K562 (cell line): ENCODE results near the gene SMIM29. TPM values are rescaled to one million over a fixed set of nuclear protein-coding genes. Genes with fewer than 3 reads are reported as not detected.

Experiments used
- CAMTA2 ChIP-seq: fragments of 250-450 bp; sonication (Bioruptor Pico); conservative IDR thresholded peaks from 2 replicates; pipeline ENCODE4 v1.5.1; 2022
- COPS2 ChIP-seq: fragments of 450-650 bp; conservative IDR thresholded peaks from 2 replicates; pipeline ENCODE4 v1.6.1; 2016; ENCODE audit warnings: mild to moderate bottlenecking, moderate library complexity
- GATA2 ChIP-seq: sonication (generic); formaldehyde crosslinking; IDR thresholded peaks from 2 replicates; pipeline ENCODE4 v1.4.0; 2020; ENCODE audit warnings: mild to moderate bottlenecking, missing genetic modification reagents
- HMG20A ChIP-seq: fragments of 450-650 bp; formaldehyde crosslinking; conservative IDR thresholded peaks from 2 replicates; pipeline ENCODE4 v1.4.0; 2020; ENCODE audit warnings: mild to moderate bottlenecking, mixed read lengths
- MBD1 ChIP-seq: fragments of 250-450 bp; sonication (Bioruptor Pico); IDR thresholded peaks from 2 replicates; pipeline ENCODE4 v1.8.0; 2022; ENCODE audit warnings: inconsistent platforms
- NFRKB ChIP-seq: fragments of 450-650 bp; IDR thresholded peaks from 2 replicates; pipeline ENCODE4 v1.6.1; 2016; ENCODE audit warnings: low read depth
- SFPQ ChIP-seq: fragments of 200-400 bp; formaldehyde crosslinking; IDR thresholded peaks from 2 replicates; pipeline ENCODE4 v1.6.1; 2017; ENCODE audit warnings: mild to moderate bottlenecking, low read depth, low read length, moderate library complexity
- TAL1 ChIP-seq: fragments of 450-650 bp; IDR thresholded peaks from 2 replicates; pipeline ENCODE4 v1.6.1; 2016; ENCODE audit warnings: mild to moderate bottlenecking
- ZBTB5 ChIP-seq: fragments of 450-650 bp; IDR thresholded peaks from 2 replicates; pipeline ENCODE4 v1.6.1; 2017; ENCODE audit warnings: antibody characterized with exemption
- ZNF239 ChIP-seq: fragments of 250-450 bp; sonication (Bioruptor Pico); IDR thresholded peaks from 2 replicates; pipeline ENCODE4 v1.4.0; 2020; ENCODE audit warnings: mild to moderate bottlenecking
- ZNF384 ChIP-seq: IDR thresholded peaks from 2 replicates; pipeline ENCODE4 v1.6.1; 2012; ENCODE audit warnings: low read depth, low read length, improper control_type of control experiment
- polyA plus RNA-seq, 8 experiments: library from polyadenylated mRNA; depleted of rRNA in 4 of 8; stranded (reverse) in 5 of 8; unstranded in 3 of 8; fragments of >200 nt; fragmentation: Nextera tagmentation in 2 of 8; fragmentation: Illumina TruSeq in 1 of 8; extraction: Ambion mirVana in 2 of 8; extraction: Trizol in 1 of 8; gene quantifications; 2 replicates each; pipeline versions ENCODE4 v1.2.1 to v1.2.3, GENCODE V29; 2011 to 2014; ENCODE audit warnings: inconsistent platforms in 1 of 8, missing spikeins in 1 of 8
- total RNA-seq, 7 experiments: library from RNA; depleted of rRNA in 6 of 7; stranded (reverse); fragments of >200 nt in 6 of 7; fragmentation: Illumina TruSeq in 2 of 7; extraction: Trizol in 2 of 7; gene quantifications; 2 replicates each; pipeline versions ENCODE4 v1.2.1 to v1.2.3, GENCODE V29; 2011 to 2021; ENCODE audit warnings: low replicate concordance in 1 of 7
- TF ChIP-seq, protein P1 (sequence below): fragments of 450-650 bp; IDR thresholded peaks from 2 replicates; pipeline ENCODE4 v1.6.1; 2016; ENCODE audit warnings: low read depth

The SMIM29 gene
- total and polyA plus RNA-seq, 9 of the 15 experiments (the other 6 are each of a cell fraction or from before 2014, with no cell fraction given), result 6.5 to 36.7 (median 20.9) TPM

GRCh38 chr6:34276881-34277762, 28.3 kb upstream of the SMIM29 start (continued):
- TF ChIP-seq MBD1 (CRISPR knock-in tag) (no peak), ZNF384 (no peak), TAL1 (peak; percentile 64), COPS2 (no peak), GATA2 (CRISPR knock-in tag) (peak; percentile 87), ZNF239 (CRISPR knock-in tag) (no peak), HMG20A (CRISPR knock-in tag) (no peak), NFRKB (peak; percentile 62), ZBTB5 (no peak), SFPQ (no peak), CAMTA2 (0 out of 2 replicates have a peak, but pooled peaks have one; percentile 29)
- TF ChIP-seq, protein P1, sequence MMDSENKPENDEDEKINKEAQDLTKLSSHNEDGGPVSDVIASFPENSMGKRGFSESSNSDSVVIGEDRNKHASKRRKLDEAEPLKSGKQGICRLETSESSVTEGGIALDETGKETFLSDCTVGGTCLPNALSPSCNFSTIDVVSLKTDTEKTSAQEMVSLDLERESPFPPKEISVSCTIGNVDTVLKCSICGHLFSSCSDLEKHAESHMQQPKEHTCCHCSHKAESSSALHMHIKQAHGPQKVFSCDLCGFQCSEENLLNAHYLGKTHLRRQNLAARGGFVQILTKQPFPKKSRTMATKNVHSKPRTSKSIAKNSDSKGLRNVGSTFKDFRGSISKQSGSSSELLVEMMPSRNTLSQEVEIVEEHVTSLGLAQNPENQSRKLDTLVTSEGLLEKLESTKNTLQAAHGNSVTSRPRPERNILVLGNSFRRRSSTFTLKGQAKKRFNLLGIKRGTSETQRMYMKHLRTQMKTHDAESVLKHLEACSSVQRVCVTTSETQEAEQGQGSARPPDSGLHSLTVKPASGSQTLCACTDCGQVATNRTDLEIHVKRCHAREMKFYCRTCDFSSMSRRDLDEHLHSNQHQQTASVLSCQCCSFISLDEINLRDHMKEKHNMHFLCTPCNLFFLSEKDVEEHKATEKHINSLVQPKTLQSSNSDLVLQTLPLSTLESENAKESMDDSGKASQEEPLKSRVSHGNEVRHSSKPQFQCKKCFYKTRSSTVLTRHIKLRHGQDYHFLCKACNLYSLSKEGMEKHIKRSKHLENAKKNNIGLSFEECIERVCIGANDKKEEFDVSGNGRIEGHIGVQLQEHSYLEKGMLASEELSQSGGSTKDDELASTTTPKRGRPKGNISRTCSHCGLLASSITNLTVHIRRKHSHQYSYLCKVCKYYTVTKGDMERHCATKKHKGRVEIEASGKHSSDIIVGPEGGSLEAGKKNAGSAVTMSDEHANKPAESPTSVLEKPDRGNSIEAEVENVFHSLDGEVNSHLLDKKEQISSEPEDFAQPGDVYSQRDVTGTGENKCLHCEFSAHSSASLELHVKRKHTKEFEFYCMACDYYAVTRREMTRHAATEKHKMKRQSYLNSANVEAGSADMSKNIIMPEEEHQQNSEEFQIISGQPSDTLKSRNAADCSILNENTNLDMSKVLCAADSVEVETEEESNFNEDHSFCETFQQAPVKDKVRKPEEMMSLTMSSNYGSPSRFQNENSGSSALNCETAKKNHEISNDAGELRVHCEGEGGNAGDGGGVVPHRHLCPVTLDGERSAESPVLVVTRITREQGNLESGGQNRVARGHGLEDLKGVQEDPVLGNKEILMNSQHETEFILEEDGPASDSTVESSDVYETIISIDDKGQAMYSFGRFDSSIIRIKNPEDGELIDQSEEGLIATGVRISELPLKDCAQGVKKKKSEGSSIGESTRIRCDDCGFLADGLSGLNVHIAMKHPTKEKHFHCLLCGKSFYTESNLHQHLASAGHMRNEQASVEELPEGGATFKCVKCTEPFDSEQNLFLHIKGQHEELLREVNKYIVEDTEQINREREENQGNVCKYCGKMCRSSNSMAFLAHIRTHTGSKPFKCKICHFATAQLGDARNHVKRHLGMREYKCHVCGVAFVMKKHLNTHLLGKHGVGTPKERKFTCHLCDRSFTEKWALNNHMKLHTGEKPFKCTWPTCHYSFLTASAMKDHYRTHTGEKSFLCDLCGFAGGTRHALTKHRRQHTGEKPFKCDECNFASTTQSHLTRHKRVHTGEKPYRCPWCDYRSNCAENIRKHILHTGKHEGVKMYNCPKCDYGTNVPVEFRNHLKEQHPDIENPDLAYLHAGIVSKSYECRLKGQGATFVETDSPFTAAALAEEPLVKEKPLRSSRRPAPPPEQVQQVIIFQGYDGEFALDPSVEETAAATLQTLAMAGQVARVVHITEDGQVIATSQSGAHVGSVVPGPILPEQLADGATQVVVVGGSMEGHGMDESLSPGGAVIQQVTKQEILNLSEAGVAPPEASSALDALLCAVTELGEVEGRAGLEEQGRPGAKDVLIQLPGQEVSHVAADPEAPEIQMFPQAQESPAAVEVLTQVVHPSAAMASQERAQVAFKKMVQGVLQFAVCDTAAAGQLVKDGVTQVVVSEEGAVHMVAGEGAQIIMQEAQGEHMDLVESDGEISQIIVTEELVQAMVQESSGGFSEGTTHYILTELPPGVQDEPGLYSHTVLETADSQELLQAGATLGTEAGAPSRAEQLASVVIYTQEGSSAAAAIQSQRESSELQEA, result no peak
